HUES6 (cell line): ENCODE results near the gene GATA2.
A peak's percentile ranks its signal among the peaks of the same experiment; 100 is the strongest.

Experiments
- H3K27ac ChIP-seq: 2 replicates; pipeline ENCODE4 v1.7.0; 2013; ENCODE audit warnings: low read depth, mild to moderate bottlenecking, low read length, inconsistent platforms
- H3K27me3 ChIP-seq: 2 replicates; pipeline ENCODE4 v1.6.1; 2013; ENCODE audit warnings: low read length; ENCODE audit not compliant: control insufficient read depth, insufficient read depth
- H3K36me3 ChIP-seq: 2 replicates; pipeline ENCODE4 v1.6.1; 2013; ENCODE audit warnings: low read length; ENCODE audit not compliant: control insufficient read depth, insufficient read depth
- H3K4me1 ChIP-seq: 2 replicates; pipeline ENCODE4 v1.6.1; 2013; ENCODE audit warnings: low read length; ENCODE audit not compliant: control insufficient read depth, insufficient read depth
- H3K4me3 ChIP-seq: 2 replicates; pipeline ENCODE4 v1.5.1; 2013; ENCODE audit warnings: low read depth, low read length
- H3K9ac ChIP-seq: one replicate; pipeline ENCODE4 v1.6.1; 2013; ENCODE audit warnings: mild to moderate bottlenecking, low read length
- H3K9me3 ChIP-seq: 2 replicates; pipeline ENCODE4 v1.6.1; 2013; ENCODE audit warnings: low read depth, low read length; ENCODE audit not compliant: control insufficient read depth, insufficient read depth

The GATA2 gene

DNA sequence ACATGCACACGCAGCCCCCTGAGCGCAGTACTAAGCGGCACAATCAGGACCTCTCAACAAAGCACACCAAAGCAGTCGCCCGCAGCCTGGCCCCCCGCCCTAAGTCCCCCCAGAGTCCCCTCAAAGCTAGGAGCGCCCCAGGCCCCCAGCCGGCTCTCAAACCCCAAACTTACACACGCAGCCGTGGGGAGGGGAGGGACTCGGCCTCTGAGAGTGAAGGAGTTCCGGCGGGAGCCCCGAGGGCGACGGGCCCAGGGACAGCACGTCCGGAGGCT lies 5.5 kb downstream of the GATA2 start:
- peaks cover 76% of the 10 kb centered on the region for H3K4me1 ChIP-seq
- no peaks in the 10 kb centered on the region for H3K9me3 ChIP-seq
- H3K27ac ChIP-seq, result no peak overlapping the region
- H3K9ac ChIP-seq, result peak overlapping the region; percentile 54
- peaks cover 100% of the 10 kb centered on the region for H3K27me3 ChIP-seq
- peak overlapping the region; percentile 65 for H3K4me3 ChIP-seq
- no peaks in the 10 kb centered on the region for H3K36me3 ChIP-seq

DNA sequence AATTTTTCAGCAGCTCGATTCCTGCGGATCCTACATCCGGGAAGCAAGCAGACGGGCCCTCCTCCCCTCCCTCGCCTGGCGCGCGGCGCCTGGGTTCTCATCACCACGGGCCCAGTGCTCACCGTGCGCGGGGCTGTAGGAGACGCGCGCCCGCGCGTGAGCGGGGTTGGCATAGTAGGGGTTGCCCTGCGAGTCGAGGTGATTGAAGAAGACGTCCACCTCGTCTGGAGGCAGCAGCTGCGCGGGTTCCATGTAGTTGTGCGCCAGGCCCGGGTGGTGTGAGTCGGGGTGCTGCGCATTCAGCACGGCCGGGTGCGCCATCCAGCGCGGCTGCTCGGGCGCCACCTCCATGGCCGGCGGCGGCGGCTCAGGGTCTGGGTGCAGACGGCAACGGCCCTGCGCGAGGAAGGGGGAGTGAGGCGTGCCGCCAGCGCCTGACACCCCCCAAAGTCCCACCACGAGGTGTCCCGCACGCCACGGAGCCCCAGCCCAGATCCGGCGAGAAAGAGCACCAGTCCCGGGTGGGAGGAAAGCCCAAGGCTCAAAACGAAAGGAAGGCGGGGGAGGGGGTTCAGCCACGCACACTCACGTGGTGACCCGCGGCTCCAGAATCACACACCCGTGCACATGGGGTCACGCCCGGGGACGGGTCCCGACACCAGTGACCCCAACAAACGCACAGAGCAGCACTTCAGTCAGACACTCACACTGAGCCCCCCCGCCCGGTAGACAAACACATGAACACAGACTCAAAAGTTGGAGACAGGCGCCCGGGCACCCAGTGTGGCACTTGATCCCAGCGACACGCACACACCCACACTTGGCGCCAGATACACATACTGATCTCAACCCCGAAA lies 6.1 kb downstream of the GATA2 start:
- peak overlapping the region; percentile 54 for H3K9ac ChIP-seq
- no peaks in the 10 kb centered on the region for H3K9me3 ChIP-seq
- peaks cover 80% of the 10 kb centered on the region for H3K4me1 ChIP-seq
- peak overlapping the region; percentile 65 for H3K4me3 ChIP-seq
- H3K27ac ChIP-seq, result no peak overlapping the region
- H3K27me3 ChIP-seq, result peaks cover 100% of the 10 kb centered on the region
- H3K36me3 ChIP-seq, result no peaks in the 10 kb centered on the region

DNA sequence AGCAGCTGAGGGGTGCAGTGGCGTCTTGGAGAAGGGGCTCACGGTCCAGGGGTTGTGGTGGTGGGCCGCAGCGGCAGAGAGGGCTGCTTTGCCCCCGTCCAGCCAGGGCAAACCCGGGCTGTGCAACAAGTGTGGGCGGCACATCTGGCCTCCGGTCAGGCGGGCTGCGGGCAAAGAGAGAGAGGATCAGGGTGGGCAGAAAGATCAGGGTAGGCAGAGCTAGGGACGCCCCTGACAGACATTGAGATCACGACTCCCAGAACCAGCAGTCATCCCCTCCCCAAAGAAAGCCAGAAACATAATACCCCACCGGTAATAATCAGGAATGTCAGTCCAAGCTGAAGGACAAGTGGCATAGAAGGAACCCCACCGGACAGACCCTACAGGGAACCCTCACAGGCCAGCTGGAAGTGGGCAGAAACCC lies 6.8 kb downstream of the GATA2 start:
- Histone ChIP-seq H3K4me1 (peaks cover 75% of the 10 kb centered on the region), H3K9me3 (no peaks in the 10 kb centered on the region), H3K27me3 (peaks cover 100% of the 10 kb centered on the region), H3K9ac (peak overlapping the region; percentile 54), H3K36me3 (no peaks in the 10 kb centered on the region), H3K4me3 (peak overlapping the region; percentile 65), H3K27ac (no peak overlapping the region)

DNA sequence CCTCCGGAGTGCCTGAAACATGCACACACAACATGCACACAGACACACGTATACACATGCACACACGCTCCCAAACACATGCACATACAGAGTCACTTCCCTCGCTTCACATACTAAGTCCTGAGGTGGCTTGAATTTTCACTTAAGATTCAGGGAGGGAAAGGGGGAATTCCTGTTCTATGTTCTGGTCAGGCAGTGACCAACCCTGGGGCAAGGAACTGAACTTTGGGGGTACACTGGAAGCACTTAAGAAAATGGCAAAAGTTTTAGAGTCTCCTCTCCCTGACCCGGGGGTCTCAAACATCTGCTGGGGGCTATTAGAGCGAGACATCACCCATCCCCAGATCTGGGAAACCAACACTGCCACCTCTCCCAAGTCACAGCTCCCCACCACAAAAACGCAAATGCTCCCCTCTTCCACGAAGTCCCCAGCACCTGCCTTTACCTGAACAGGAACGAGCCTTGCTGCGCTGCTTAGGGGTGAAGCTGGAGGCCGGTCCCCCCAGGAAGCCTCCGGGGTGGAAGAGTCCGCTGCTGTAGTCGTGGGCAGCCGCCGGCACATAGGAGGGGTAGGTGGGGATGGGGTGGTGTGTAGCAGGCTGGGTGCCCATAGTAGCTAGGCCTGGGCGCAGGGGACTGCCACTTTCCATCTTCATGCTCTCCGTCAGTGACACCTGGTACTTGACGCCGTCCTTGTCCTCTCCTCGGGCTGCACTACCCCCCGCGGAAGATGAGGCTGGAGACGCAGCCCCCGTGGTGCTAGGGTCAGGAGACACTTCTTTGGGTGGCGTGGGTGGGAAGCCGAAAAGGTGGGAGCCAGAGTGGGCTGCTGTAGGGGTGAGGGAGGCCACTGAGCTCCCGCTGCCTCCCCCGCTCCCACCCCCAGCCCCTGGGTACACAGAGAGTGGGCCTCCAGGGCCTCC lies 7.5 kb downstream of the GATA2 start:
- Histone ChIP-seq H3K9ac (no peak overlapping the region), H3K4me1 (peaks cover 69% of the 10 kb centered on the region), H3K9me3 (no peaks in the 10 kb centered on the region), H3K36me3 (no peaks in the 10 kb centered on the region), H3K4me3 (peak overlapping the region; percentile 65), H3K27me3 (peaks cover 100% of the 10 kb centered on the region), H3K27ac (no peak overlapping the region)

DNA sequence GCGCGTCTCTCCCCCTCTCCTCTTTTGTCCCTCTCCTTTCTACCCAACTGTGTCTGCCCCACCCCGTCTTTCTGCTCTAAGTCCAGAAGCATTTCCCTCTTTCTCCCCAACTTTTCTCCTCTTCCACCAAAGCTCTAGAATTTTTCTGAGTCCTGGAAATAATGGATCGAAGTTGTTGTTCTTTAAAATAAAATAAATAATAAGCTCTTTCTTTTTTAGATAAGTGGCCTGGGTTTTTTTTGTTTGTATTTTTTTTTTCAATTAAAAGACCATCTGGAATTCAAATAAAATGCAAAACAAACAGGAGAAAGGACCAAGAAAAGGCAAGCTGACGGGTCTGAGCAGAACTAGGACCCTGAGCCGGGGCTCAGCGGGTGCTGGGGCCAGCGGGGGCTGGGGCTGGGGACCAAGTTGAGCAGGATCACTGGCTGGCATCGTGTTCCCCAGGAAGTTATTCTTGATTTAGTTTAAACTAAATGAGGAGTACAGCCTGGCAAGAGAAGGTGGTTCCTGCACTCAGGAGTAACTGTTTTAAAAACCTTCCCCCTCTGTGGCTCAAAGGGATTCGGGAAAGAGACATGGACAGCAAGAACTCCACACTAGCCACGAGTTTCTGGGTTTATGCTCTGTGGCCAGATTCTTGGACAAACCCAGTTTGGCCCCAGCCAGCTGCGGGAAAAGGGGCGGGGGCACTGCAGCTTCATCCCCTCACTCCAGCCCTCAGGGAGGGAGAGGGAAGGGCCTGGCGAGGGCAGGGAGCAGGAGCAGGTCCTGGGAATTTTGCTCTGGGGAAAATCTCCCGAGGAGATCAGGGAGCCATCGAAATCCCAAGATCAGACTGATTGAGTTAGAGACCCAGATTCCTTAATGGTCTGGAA lies 8.4 kb downstream of the GATA2 start:
- Histone ChIP-seq H3K9ac (no peak overlapping the region), H3K4me1 (peaks cover 60% of the 10 kb centered on the region), H3K9me3 (no peaks in the 10 kb centered on the region), H3K27ac (no peak overlapping the region), H3K36me3 (no peaks in the 10 kb centered on the region), H3K27me3 (peaks cover 100% of the 10 kb centered on the region), H3K4me3 (peak overlapping the region; percentile 49)

DNA sequence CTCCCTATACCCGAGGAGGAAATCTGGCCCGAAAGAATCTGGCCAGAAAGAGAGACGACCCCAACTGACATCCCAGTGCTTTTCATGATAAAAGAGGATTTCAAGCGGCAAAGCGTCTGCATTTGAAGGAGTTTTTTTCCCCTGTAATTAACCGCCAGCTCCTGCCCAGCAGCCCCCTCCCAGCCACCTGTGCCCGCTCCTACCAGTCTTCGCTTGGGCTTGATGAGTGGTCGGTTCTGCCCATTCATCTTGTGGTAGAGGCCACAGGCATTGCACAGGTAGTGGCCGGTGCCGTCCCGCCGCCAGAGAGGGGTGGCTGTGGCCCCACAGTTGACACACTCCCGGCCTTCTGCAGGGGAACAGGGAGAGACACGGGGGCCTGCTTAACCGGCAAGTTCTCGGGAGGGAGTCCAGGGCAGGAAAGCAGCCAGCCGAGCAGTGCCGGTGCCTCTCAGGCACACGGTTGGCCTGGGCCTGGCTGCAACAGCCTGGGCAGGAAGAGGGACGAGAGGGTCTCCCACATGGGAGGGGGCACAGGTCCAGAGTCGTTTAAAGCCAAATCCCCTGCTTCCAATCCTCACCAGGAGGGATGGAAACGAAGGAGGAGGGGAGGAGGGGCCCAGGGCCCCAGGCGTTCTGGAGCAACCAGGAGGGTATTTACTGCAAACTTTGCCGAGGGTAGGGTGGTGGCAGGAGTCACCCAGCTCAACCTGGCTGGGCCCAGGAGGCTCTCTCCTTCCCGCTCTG lies 9.2 kb downstream of the GATA2 start:
- Histone ChIP-seq H3K9me3 (no peaks in the 10 kb centered on the region), H3K4me3 (peak overlapping the region; percentile 49), H3K36me3 (no peaks in the 10 kb centered on the region), H3K9ac (peak overlapping the region; percentile 15), H3K27ac (no peak overlapping the region), H3K4me1 (peaks cover 58% of the 10 kb centered on the region), H3K27me3 (peaks cover 100% of the 10 kb centered on the region)

DNA sequence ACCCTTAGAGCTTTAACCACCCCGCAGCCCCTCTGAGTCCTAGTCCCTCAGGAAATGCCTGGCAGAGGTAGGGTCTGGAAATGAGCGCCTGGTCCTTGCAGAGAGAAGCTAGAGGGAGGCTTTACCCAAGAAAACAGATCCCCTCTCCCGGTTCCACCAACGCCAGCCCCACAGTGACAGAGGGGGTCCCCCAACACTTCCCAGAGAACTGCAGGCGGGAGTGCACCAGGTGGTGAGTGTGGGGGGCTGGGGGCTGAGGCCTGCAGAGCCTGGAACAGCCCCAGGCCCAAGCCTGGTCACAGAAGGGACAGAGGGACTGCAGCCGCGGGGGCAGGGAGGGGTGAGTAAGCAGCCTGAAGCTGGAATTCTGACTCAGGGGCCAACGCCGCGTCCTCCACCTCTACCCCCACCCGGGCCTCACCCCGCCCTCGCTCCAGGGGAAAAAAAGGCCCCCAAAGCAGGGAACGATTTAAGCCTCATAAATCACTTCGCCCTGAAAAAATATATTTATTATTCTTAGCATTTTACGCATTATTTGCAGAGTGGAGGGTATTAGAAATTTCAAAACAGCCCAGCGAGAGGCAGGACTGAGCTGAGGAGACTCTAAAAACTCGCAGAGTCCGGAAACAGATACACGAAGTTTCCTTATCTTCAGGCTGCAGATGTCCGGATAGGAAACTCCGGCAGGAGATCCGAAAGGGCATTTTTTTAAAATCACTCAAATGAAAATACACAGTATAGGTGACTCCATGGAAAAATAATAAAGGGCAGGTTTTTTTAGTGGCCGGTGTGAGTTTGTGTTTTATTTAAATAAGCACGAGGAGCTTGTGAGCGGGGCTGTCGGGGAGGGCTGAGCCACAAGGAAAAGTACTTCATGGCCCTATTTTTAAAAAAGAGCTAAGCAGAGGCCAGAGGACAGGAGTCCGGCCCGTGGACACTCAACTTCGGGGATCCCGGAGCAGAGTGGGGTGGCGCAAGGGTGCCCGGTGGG lies 10.0 kb downstream of the GATA2 start:
- H3K4me1 ChIP-seq, result peaks cover 54% of the 10 kb centered on the region
- H3K27me3 ChIP-seq, result peaks cover 100% of the 10 kb centered on the region
- no peaks in the 10 kb centered on the region for H3K36me3 ChIP-seq
- H3K9me3 ChIP-seq, result no peaks in the 10 kb centered on the region
- H3K4me3 ChIP-seq, result peak overlapping the region; percentile 49
- peak overlapping the region; percentile 15 for H3K9ac ChIP-seq
- H3K27ac ChIP-seq, result no peak overlapping the region

DNA sequence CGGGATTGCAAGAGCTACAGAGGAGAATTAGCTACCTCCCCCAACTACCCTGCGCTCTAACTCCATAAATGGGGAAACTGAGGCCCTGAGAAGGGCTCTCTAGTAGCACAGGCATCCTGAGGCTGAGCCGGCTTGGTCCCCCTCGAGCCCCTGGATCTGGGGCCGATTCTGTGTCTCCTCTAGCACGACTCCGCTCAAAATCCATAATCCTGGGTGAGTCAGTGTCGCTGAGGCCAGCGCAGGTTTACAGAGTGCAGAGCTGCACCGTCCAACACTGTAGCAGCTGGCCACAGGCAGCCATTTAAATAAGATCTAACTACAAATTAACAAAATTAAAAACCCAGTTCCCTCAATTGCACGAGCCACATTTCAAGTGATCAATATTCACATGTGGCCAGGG lies 10.8 kb downstream of the GATA2 start:
- no peak overlapping the region for H3K9ac ChIP-seq
- peak overlapping the region; percentile 49; the same call in 1 of the 2 replicates for H3K4me3 ChIP-seq
- H3K9me3 ChIP-seq, result no peaks in the 10 kb centered on the region
- no peak overlapping the region for H3K27ac ChIP-seq
- H3K36me3 ChIP-seq, result no peaks in the 10 kb centered on the region
- peaks cover 100% of the 10 kb centered on the region for H3K27me3 ChIP-seq
- peaks cover 52% of the 10 kb centered on the region for H3K4me1 ChIP-seq

DNA sequence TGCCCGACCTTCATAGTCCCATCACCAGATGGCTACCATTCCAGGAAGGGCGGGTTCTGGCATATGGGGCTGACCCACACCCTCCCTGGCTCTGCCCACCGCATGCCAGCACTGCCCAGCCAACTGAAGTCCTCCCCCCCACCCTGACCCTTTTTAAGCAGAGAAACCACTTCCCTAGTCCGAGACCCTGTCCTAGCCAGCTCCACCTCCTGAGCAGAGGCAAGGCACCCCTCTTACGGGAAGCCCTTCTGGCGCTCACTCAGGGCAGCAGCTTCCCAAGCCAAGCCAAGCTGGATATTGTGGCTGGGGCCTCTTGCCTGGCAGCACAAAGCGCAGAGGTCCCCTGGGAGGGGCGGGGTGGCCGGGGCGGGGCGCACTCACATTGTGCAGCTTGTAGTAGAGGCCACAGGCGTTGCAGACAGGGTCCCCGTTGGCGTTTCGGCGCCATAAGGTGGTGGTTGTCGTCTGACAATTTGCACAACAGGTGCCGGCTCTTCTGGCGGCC lies 11.5 kb downstream of the GATA2 start:
- Histone ChIP-seq H3K27me3 (peaks cover 100% of the 10 kb centered on the region), H3K4me1 (peaks cover 46% of the 10 kb centered on the region), H3K36me3 (no peaks in the 10 kb centered on the region), H3K9me3 (no peaks in the 10 kb centered on the region), H3K9ac (no peak overlapping the region), H3K27ac (no peak overlapping the region), H3K4me3 (peak overlapping the region; percentile 49; the same call in 1 of the 2 replicates)
